Lung (tissue), 12 donors: Measurements from ENCODE around the gene GAPDH. TPM values are rescaled to one million over a fixed set of nuclear protein-coding genes. Genes with fewer than 3 reads are reported as not detected.

Experiments used
- ATAC-seq: fragments of 200-7000 bp; cut with Tn5 transposase; one replicate; pipeline ENCODE4 v1.9.1; 2020; ENCODE audit warnings: moderate number of reproducible peaks; ENCODE audit not compliant: insufficient read depth, low FRiP score
- DNase-seq, 3 donors: peaks; one replicate each; pipeline ENCODE4 v3.0.0-alpha.2; 2013 to 2017
- H3K27ac ChIP-seq, 2 donors: one replicate each; pipeline ENCODE4 v1.5.1; 2013; ENCODE audit warnings: mild to moderate bottlenecking in 2 of 2, moderate library complexity in 2 of 2, control low read depth in 1 of 2, inconsistent platforms in 1 of 2, low read depth in 1 of 2, low read length in 1 of 2
- H3K27me3 ChIP-seq, 3 donors: one replicate each; pipeline ENCODE4 v1.5.1; 2013; ENCODE audit warnings: low read length in 2 of 3; ENCODE audit not compliant: control insufficient read depth in 3 of 3, insufficient read depth in 3 of 3
- H3K36me3 ChIP-seq, 4 donors: one replicate each; pipeline ENCODE4 v1.5.1; 2013; ENCODE audit warnings: low read length in 4 of 4, mild to moderate bottlenecking in 1 of 4, moderate library complexity in 1 of 4; ENCODE audit not compliant: control insufficient read depth in 4 of 4, insufficient read depth in 4 of 4
- H3K4me1 ChIP-seq, 5 donors: one replicate each; pipeline ENCODE4 v1.5.1; 2013; ENCODE audit warnings: low read length in 5 of 5, mild to moderate bottlenecking in 2 of 5, moderate library complexity in 1 of 5; ENCODE audit not compliant: control insufficient read depth in 5 of 5, insufficient read depth in 5 of 5
- H3K4me3 ChIP-seq: one replicate; pipeline ENCODE4 v1.5.1; 2013; ENCODE audit warnings: mild to moderate bottlenecking, control low read depth, moderate library complexity
- H3K9ac ChIP-seq, 2 donors: one replicate each; pipeline ENCODE4 v1.5.1; 2013; ENCODE audit warnings: low read length in 2 of 2, control low read depth in 1 of 2; ENCODE audit not compliant: insufficient read depth in 1 of 2
- H3K9me3 ChIP-seq, 4 donors: one replicate each; pipeline ENCODE4 v1.5.1; 2013; ENCODE audit warnings: low read length in 3 of 4, mild to moderate bottlenecking in 1 of 4, moderate library complexity in 1 of 4; ENCODE audit not compliant: control insufficient read depth in 4 of 4, insufficient read depth in 3 of 4
- WGBS, 2 donors: extraction: QIAGEN DNeasy Blood & Tissue Kit; methylation state at CpG; one replicate each; pipeline ENCODE4 v1.1.7; 2013; 5-methylcytosine and 5-hydroxymethylcytosine counted together
- polyA plus RNA-seq, 2 donors: library from polyadenylated mRNA; stranded (reverse); fragments of 200-250 nt; gene quantifications; one replicate each; pipeline ENCODE4 v1.2.1, GENCODE V29; 2013
- total RNA-seq, 2 donors: library from RNA; depleted of rRNA in 1 of 2; stranded (reverse); fragments of >200 nt in 1 of 2; gene quantifications; one replicate each; pipeline ENCODE4 v1.2.1, GENCODE V29; 2014 to 2021
- TF ChIP-seq, protein P1 (sequence below): IDR thresholded peaks from 2 replicates; pipeline ENCODE4 v1.5.1; 2012; ENCODE audit warnings: mild to moderate bottlenecking; ENCODE audit errors: control extremely low read depth, extremely low read depth
- donor health status: control.
- donor health status: control.
- donor health status: Bipolar disorder and iron deficiency.
- donor health status: healthy.
- donor health status: DM: yes; HTN: yes; CAD: no.

The GAPDH gene
- total and polyA plus RNA-seq, 4 donors, result 843 to 3,540 (median 1,694) TPM

DNA sequence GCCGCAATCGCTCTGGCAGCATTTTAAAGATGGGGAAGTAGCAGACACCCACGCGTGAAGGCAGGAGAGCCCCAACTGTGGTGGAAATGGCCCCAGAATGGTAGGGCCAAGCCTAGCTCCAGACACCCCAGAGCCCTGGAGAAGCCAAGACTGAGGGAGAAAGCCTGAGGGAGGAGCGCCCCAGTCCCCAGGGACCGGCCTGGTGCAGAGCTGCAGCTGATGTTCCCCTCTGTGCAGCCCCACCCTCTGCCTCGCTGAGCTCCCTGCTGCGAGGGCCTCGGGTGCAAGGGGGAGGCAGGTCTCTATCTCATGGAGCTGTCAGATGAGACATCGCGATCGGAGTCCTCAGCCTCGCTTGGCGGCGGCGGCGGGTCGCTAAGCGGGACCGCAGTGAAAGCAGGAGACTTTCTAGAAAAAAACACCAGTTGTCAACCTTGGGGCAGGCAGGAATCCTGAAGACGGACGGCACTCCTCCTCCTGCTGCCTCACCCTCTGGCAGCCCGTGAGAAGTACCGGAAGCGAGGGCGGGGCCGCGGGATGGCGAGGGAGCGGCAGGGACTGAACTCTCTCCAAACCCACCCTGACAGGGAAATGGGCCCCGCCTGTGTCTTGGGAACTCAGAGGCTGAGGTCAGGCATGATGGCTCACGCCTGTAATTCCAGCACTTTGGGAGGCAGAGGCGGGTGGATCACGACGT is 6.0 kb downstream of the GAPDH start:
- 16% methylated on average over 35 of the region's 35 CpGs for WGBS, 2 donors
- H3K27ac ChIP-seq, result peak overlapping the region; percentile 30 to 74
- no peak overlapping the region for H3K4me3 ChIP-seq
- ATAC-seq (peak; percentile 66), DNase-seq (peak; percentile 90 to 94 (median 91))
- peaks cover 0 to 37% (median 12%) of the 10 kb centered on the region in 5 donors for H3K4me1 ChIP-seq
- TF ChIP-seq, protein P1, sequence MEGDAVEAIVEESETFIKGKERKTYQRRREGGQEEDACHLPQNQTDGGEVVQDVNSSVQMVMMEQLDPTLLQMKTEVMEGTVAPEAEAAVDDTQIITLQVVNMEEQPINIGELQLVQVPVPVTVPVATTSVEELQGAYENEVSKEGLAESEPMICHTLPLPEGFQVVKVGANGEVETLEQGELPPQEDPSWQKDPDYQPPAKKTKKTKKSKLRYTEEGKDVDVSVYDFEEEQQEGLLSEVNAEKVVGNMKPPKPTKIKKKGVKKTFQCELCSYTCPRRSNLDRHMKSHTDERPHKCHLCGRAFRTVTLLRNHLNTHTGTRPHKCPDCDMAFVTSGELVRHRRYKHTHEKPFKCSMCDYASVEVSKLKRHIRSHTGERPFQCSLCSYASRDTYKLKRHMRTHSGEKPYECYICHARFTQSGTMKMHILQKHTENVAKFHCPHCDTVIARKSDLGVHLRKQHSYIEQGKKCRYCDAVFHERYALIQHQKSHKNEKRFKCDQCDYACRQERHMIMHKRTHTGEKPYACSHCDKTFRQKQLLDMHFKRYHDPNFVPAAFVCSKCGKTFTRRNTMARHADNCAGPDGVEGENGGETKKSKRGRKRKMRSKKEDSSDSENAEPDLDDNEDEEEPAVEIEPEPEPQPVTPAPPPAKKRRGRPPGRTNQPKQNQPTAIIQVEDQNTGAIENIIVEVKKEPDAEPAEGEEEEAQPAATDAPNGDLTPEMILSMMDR, result no peak
- no peak overlapping the region for H3K9ac ChIP-seq
- no peaks in the 10 kb centered on the region for H3K9me3 ChIP-seq
- H3K36me3 ChIP-seq, result peaks cover 0 to 33% (median 22%) of the 10 kb centered on the region in 4 donors
- H3K27me3 ChIP-seq, result no peaks in the 10 kb centered on the region

DNA sequence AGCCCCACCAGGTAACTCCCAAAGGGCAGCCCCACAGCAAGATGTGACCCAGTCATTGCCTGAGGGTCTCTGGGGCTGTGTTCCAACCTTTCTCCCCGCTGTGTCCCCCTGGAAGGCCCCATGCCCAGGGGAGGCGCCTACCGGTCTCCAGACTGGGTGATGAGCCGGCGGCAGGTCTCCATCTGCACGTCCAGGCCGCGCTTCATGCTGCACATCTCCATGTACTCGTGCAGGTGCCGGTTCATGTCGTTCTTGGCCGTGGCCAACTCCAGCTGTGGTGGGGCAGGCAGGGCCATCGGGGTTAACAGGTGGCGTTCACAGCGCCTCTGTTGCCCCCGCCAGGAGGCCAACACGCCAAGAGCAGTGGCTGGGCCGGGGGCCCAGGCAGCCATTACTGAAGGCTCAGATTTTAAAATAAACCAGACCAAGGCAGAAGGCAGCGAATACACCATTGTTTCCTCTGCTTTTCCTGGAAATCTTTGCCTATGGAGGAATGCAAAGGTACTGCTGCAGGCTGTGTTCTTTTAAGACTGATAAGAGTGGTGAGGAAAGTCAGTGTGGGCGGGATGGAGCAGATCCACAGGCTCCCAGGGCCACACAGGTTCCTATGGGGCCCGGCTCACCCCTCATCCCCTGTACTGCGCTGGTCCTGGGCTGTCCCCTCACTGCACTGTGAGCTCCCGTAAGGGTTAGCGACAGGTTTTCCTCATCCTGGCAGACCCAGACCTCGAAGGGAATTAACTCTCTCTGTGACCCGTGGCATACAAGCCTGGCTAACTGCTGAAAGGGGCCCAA is 7.3 kb downstream of the GAPDH start:
- H3K36me3 ChIP-seq, result peaks cover 0 to 31% (median 19%) of the 10 kb centered on the region in 4 donors
- DNase-seq (no peak), ATAC-seq (no peak)
- H3K4me3 ChIP-seq, result no peak overlapping the region
- H3K4me1 ChIP-seq, result peaks cover 0 to 25% (median 7%) of the 10 kb centered on the region in 5 donors
- H3K27me3 ChIP-seq, result no peaks in the 10 kb centered on the region
- H3K27ac ChIP-seq, result peak overlapping the region in 1 of 2 donors; percentile 14
- 93 to 95% methylated on average over 26 of the region's 26 CpGs for WGBS, 2 donors
- H3K9ac ChIP-seq, result no peak overlapping the region
- TF ChIP-seq, protein P1, result no peak
- H3K9me3 ChIP-seq, result no peaks in the 10 kb centered on the region

DNA sequence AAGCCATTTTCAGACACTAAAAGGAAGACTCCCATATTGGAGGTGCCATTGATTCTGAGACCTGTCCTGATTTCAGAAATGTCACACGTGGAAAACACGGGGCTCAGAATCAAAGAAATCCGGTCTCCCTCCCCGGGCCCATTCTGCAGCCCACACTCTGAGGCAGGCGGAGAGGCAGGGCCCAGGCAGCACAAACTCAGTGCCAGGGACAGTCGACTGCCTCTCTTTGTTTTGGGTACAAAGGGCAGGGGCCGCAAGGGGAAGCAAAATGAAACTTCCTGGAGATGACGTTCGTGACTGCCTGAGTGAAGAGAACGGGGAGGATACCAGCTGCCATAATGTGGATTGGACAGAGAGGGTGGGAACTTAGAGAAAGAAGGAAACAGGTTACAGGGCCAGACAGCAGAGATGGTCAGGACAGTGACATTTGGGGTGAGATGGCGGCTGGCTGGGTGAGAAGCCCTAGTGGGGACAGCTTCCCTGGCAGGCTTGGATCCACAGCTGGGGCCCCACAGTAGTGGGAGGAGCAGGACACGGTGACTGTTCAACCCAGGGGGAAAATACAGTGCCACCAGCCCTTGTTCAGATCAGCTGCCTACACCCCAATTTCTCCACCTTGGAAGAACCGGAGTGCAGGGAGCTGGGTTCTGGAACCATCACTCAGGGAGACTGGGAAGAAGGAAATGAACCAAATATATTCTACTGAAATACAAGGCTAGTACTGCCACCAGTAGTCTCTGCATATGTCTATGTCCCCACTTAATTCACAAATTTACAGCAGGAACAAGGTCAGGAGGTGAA is 8.1 kb downstream of the GAPDH start:
- Histone ChIP-seq H3K9ac (no peak overlapping the region), H3K4me1 (peaks cover 0 to 24% (median 6%) of the 10 kb centered on the region in 5 donors), H3K27me3 (no peaks in the 10 kb centered on the region), H3K36me3 (peaks cover 4 to 23% (median 18%) of the 10 kb centered on the region in 4 donors), H3K4me3 (no peak overlapping the region), H3K9me3 (no peaks in the 10 kb centered on the region), H3K27ac (peak overlapping the region in 1 of 2 donors; percentile 8)
- peak in 2 of 3 donors; percentile 35 to 40 for DNase-seq
- TF ChIP-seq, protein P1, result no peak
- ATAC-seq, result no peak
- 65 to 75% methylated on average over 13 of the region's 13 CpGs for WGBS, 2 donors
